Measurements from ENCODE around the gene KRTAP1-5.

Gene KRTAP1-5

GRCh38 chr17:41071606-41072360, 44.8 kb upstream of the KRTAP1-5 start:
- H3K9me2 ChIP-seq (replicated peaks; ENCODE audit: insufficient read depth, low read length): no peaks in the 10 kb centered on the region
- H2AFZ ChIP-seq (ENCODE audit: low read length): no peak overlapping the region
- no peak overlapping the region for H3K27ac ChIP-seq (ENCODE audit: low read length)
- H3K4me2 ChIP-seq (ENCODE audit: low read depth, low read length): no peak overlapping the region
- H3K4me3 ChIP-seq (ENCODE audit: low read length): no peak overlapping the region
- no peaks in the 10 kb centered on the region for H3K36me3 ChIP-seq (replicated peaks; ENCODE audit: insufficient read depth, low read length)
- no peak overlapping the region for H3K9ac ChIP-seq (ENCODE audit: low read length)
- no peaks in the 10 kb centered on the region for H3F3A ChIP-seq (ENCODE audit: insufficient read depth, low read length)
- no peaks in the 10 kb centered on the region for H4K20me1 ChIP-seq (ENCODE audit: insufficient read depth, low read length)
- DNase-seq: no peak
- no peaks in the 10 kb centered on the region for H3K27me3 ChIP-seq (replicated peaks; ENCODE audit: insufficient read depth, low read length)
- no peaks in the 10 kb centered on the region for H3K79me2 ChIP-seq (ENCODE audit: low read length)
- TF ChIP-seq EZH2phosphoT487 (IDR thresholded peaks at IDR 0.05; ENCODE audit: low read length) (no peak), CTCF (IDR thresholded peaks at IDR 0.05; ENCODE audit: low read length) (no peak), EZH2 (optimal IDR thresholded peaks at IDR 0.05; ENCODE audit: low read depth, low read length) (no peak)
- H3K9me3 ChIP-seq (replicated peaks; ENCODE audit: insufficient read depth, low read length): no peaks in the 10 kb centered on the region
- H3K4me1 ChIP-seq (ENCODE audit: low read length): no peaks in the 10 kb centered on the region

GRCh38 chr17:41069031-41069430, 42.0 kb upstream of the KRTAP1-5 start:
- Histone ChIP-seq H3K27ac (ENCODE audit: low read length) (no peak overlapping the region), H3K27me3 (replicated peaks; ENCODE audit: insufficient read depth, low read length) (no peaks in the 10 kb centered on the region), H2AFZ (ENCODE audit: low read length) (no peak overlapping the region), H3K9me3 (replicated peaks; ENCODE audit: insufficient read depth, low read length) (no peaks in the 10 kb centered on the region), H4K20me1 (ENCODE audit: insufficient read depth, low read length) (no peaks in the 10 kb centered on the region), H3K9ac (ENCODE audit: low read length) (no peak overlapping the region), H3F3A (ENCODE audit: insufficient read depth, low read length) (no peaks in the 10 kb centered on the region), H3K9me2 (replicated peaks; ENCODE audit: insufficient read depth, low read length) (no peaks in the 10 kb centered on the region), H3K79me2 (ENCODE audit: low read length) (no peaks in the 10 kb centered on the region), H3K36me3 (replicated peaks; ENCODE audit: insufficient read depth, low read length) (no peaks in the 10 kb centered on the region), H3K4me1 (ENCODE audit: low read length) (no peaks in the 10 kb centered on the region), H3K4me3 (ENCODE audit: low read length) (no peak overlapping the region), H3K4me2 (ENCODE audit: low read depth, low read length) (no peak overlapping the region)
- no peak for DNase-seq
- TF ChIP-seq EZH2 (optimal IDR thresholded peaks at IDR 0.05; ENCODE audit: low read depth, low read length): no peak

GRCh38 chr17:41067281-41067680, 40.3 kb upstream of the KRTAP1-5 start:
- Histone ChIP-seq H3K4me2 (ENCODE audit: low read depth, low read length) (no peak overlapping the region), H3K4me3 (ENCODE audit: low read length) (no peak overlapping the region), H3K9me3 (replicated peaks; ENCODE audit: insufficient read depth, low read length) (no peaks in the 10 kb centered on the region), H2AFZ (ENCODE audit: low read length) (no peak overlapping the region), H4K20me1 (ENCODE audit: insufficient read depth, low read length) (no peaks in the 10 kb centered on the region), H3K79me2 (ENCODE audit: low read length) (no peaks in the 10 kb centered on the region), H3K27me3 (replicated peaks; ENCODE audit: insufficient read depth, low read length) (no peaks in the 10 kb centered on the region), H3K9ac (ENCODE audit: low read length) (no peak overlapping the region), H3K4me1 (ENCODE audit: low read length) (no peaks in the 10 kb centered on the region), H3K27ac (ENCODE audit: low read length) (no peak overlapping the region), H3K9me2 (replicated peaks; ENCODE audit: insufficient read depth, low read length) (no peaks in the 10 kb centered on the region), H3K36me3 (replicated peaks; ENCODE audit: insufficient read depth, low read length) (no peaks in the 10 kb centered on the region), H3F3A (ENCODE audit: insufficient read depth, low read length) (no peaks in the 10 kb centered on the region)
- no peak for DNase-seq
- TF ChIP-seq CTCF (IDR thresholded peaks at IDR 0.05; ENCODE audit: low read length) (no peak), EZH2 (optimal IDR thresholded peaks at IDR 0.05; ENCODE audit: low read depth, low read length) (no peak), EZH2phosphoT487 (IDR thresholded peaks at IDR 0.05; ENCODE audit: low read length) (no peak)
